ENCODE data around the gene KCNJ15. TPM values are rescaled to one million over a fixed set of nuclear protein-coding genes. Genes with fewer than 3 reads are reported as not detected.
A peak's percentile ranks its signal among the peaks of the same experiment; 100 is the strongest.

Gene KCNJ15
- total RNA-seq, 2 experiments from 2014 or later: 0.36 to 1.1 TPM

DNA sequence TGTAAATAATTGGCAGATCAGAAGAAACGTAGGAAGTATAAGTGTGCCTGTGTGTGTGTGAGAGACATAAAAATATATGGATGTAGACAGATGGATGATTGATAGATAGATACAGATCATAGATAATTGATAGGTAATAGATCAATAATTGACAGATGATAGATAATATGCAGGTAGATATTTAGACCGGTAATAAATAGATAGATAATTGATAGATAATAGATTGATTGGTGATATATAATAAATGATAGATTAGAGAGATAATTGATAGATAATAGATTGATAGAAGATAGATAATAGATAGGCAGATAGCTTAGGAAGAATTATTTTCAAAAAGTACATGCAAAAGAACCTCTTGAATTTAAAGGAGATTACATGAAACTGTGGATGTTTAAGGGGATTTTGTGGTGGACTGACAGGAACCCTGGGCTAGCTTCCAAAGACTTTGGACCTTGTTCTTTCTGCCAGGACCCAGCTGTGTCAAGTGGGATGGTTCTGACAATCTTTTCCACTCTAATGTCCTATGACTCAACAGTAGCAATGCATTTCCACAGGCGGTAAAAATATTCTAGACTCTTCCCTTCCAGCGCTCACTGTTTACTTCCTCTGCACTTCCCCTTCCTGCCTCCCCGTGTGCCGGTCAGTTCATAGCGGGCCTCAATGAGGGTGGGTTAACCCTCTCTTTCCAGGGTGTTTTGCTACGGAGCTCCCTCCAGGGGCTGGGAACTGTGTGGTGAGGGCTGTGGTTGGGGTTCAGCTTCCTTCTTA, 39.4 kb downstream of the KCNJ15 start:
- no peak overlapping the region for H3K4me3 Mint-ChIP-seq
- no peaks in the 10 kb centered on the region for H3K9me3 Mint-ChIP-seq
- H3K27me3 Mint-ChIP-seq: peaks cover 8% of the 10 kb centered on the region
- H3K27ac Mint-ChIP-seq: peak overlapping the region; percentile 30
- no peak for DNase-seq
- H3K36me3 Mint-ChIP-seq: no peaks in the 10 kb centered on the region
- H3K4me1 Mint-ChIP-seq: peaks cover 38% of the 10 kb centered on the region

- no peak for DNase-seq
- H3K9me3 Mint-ChIP-seq: no peaks in the 10 kb centered on the region
- H3K4me3 Mint-ChIP-seq: no peak overlapping the region
- H3K27me3 Mint-ChIP-seq: peaks cover 3% of the 10 kb centered on the region
- peaks cover 41% of the 10 kb centered on the region for H3K4me1 Mint-ChIP-seq
- no peaks in the 10 kb centered on the region for H3K36me3 Mint-ChIP-seq
- H3K27ac Mint-ChIP-seq: no peak overlapping the region
Observed at GRCh38 chr21:38297194-38297631, 40.4 kb downstream of the KCNJ15 start.

DNA sequence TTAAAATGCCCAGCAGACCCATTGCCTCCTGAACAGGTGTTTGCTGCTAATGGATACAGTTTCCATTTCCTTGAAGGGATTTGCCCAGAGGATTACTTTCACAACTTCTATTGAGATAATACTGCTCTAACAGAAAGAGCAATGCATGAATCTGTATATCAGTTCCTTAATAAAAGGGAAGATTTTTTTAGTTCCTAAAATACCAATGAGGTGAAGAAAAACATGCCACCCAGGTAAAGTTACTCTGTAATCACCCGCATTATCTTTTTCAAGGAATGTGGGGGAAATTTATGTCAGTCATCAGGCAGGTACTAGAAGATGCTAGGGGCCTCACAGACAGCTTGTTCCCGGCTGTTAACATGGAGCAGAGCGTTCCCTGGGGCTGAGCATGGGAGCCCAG, 41.1 kb downstream of the KCNJ15 start:
- Mint-ChIP-seq H3K27me3 (peaks cover 3% of the 10 kb centered on the region), H3K4me3 (no peak overlapping the region), H3K4me1 (peaks cover 41% of the 10 kb centered on the region), H3K27ac (no peak overlapping the region), H3K9me3 (no peaks in the 10 kb centered on the region), H3K36me3 (no peaks in the 10 kb centered on the region)
- DNase-seq: no peak

DNA sequence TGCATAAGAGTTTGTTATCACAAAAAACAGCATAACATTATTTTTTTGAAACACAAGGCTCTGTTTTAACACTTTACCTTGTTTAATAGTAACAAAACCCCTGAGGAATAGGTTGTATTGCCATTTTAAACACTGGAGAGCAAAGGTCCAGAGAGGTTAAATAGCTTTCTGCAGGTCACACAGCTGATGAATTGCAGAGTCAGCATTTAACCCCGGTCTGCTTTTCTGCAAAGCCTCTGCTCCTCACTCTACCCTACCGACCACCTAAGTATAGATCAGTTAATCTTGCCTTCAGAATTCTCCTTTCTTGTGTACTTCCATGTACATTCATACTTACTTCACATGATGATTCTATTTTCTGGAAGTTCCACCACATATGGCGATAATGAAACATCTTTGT, 42.0 kb downstream of the KCNJ15 start:
- peaks cover 3% of the 10 kb centered on the region for H3K27me3 Mint-ChIP-seq
- H3K36me3 Mint-ChIP-seq: no peaks in the 10 kb centered on the region
- DNase-seq: no peak
- peaks cover 40% of the 10 kb centered on the region for H3K4me1 Mint-ChIP-seq
- no peak overlapping the region for H3K4me3 Mint-ChIP-seq
- H3K27ac Mint-ChIP-seq: no peak overlapping the region
- H3K9me3 Mint-ChIP-seq: no peaks in the 10 kb centered on the region

DNA sequence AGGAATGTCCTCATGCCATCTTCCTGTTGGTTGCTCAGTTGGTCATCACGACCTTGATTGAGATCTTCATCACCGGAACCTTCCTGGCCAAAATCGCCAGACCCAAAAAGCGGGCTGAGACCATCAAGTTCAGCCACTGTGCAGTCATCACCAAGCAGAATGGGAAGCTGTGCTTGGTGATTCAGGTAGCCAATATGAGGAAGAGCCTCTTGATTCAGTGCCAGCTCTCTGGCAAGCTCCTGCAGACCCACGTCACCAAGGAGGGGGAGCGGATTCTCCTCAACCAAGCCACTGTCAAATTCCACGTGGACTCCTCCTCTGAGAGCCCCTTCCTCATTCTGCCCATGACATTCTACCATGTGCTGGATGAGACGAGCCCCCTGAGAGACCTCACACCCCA, 42.9 kb downstream of the KCNJ15 start:
- Mint-ChIP-seq H3K36me3 (no peaks in the 10 kb centered on the region), H3K4me1 (peaks cover 36% of the 10 kb centered on the region), H3K27me3 (peaks cover 3% of the 10 kb centered on the region), H3K27ac (peak overlapping the region; percentile 64), H3K9me3 (no peaks in the 10 kb centered on the region), H3K4me3 (no peak overlapping the region)
- no peak for DNase-seq

- Mint-ChIP-seq H3K4me1 (peaks cover 34% of the 10 kb centered on the region), H3K27me3 (peaks cover 3% of the 10 kb centered on the region), H3K27ac (peak overlapping the region; percentile 64), H3K36me3 (no peaks in the 10 kb centered on the region), H3K4me3 (no peak overlapping the region), H3K9me3 (no peaks in the 10 kb centered on the region)
- no peak for DNase-seq
Observed at GRCh38 chr21:38300141-38300578, 43.4 kb downstream of the KCNJ15 start.

DNA sequence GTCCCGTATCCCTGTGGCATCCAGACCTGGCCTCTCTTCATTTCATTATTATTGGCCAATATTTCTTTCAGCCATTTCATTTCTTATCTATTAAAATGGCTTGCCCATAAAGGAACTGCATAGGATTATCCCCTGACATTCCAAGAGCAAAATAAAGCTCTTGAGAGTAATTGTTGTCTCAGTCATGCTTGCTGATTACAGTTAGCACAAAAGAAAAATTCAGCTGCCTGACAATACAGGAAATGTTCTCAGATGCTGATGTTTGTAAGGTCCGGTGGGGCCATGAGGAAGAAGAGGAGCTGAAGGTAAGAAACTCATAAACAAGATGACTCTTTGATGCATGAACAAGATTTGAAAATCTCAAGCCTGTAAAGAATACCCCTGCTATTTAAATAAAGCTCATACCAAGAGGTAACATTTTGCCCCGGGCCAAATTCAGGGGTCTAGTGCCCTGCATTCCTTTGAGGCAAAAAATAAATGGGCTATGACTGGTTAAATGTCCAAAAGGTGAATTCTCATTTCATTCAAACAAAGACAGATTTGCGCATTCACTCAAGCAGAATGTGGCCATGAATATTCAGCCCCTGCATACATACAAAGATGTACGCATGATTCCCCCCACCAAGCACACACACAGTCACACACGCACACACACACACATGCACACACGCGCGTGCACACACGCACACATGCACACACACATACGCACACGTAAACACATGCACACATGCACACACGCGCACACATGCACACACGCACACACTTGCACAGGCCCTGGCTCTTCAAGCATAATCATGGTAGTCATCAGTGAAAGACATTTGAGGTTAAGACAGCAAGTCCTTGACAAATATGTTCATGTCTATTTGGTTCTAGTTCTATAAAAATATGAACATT, 44.8 kb downstream of the KCNJ15 start:
- H3K27me3 Mint-ChIP-seq: peaks cover 3% of the 10 kb centered on the region
- peaks cover 31% of the 10 kb centered on the region for H3K4me1 Mint-ChIP-seq
- no peak overlapping the region for H3K27ac Mint-ChIP-seq
- DNase-seq: no peak
- no peaks in the 10 kb centered on the region for H3K36me3 Mint-ChIP-seq
- H3K9me3 Mint-ChIP-seq: no peaks in the 10 kb centered on the region
- H3K4me3 Mint-ChIP-seq: no peak overlapping the region

GRCh38 chr21:38303300-38303699, 46.5 kb downstream of the KCNJ15 start:
- peaks cover 3% of the 10 kb centered on the region for H3K27me3 Mint-ChIP-seq
- DNase-seq: no peak
- H3K4me3 Mint-ChIP-seq: no peak overlapping the region
- no peaks in the 10 kb centered on the region for H3K9me3 Mint-ChIP-seq
- H3K4me1 Mint-ChIP-seq: peaks cover 27% of the 10 kb centered on the region
- no peaks in the 10 kb centered on the region for H3K36me3 Mint-ChIP-seq
- no peak overlapping the region for H3K27ac Mint-ChIP-seq

GRCh38 chr21:38306433-38307141, 49.8 kb downstream of the KCNJ15 start:
- H3K4me1 Mint-ChIP-seq: peaks cover 7% of the 10 kb centered on the region
- no peak for DNase-seq
- H3K36me3 Mint-ChIP-seq: no peaks in the 10 kb centered on the region
- peak overlapping the region; percentile 38 for H3K27ac Mint-ChIP-seq
- H3K9me3 Mint-ChIP-seq: no peaks in the 10 kb centered on the region
- no peak overlapping the region for H3K4me3 Mint-ChIP-seq
- H3K27me3 Mint-ChIP-seq: no peaks in the 10 kb centered on the region

GRCh38 chr21:38307771-38308531, 51.2 kb downstream of the KCNJ15 start:
- Mint-ChIP-seq H3K9me3 (no peaks in the 10 kb centered on the region), H3K36me3 (no peaks in the 10 kb centered on the region), H3K4me3 (no peak overlapping the region), H3K27me3 (no peaks in the 10 kb centered on the region), H3K4me1 (peaks cover 7% of the 10 kb centered on the region), H3K27ac (no peak overlapping the region)
- DNase-seq: no peak

- Mint-ChIP-seq H3K27ac (no peak overlapping the region), H3K4me3 (no peak overlapping the region), H3K9me3 (no peaks in the 10 kb centered on the region), H3K4me1 (peaks cover 7% of the 10 kb centered on the region), H3K27me3 (peaks cover 1% of the 10 kb centered on the region), H3K36me3 (no peaks in the 10 kb centered on the region)
- DNase-seq: no peak
Observed at GRCh38 chr21:38308532-38309119, 51.8 kb downstream of the KCNJ15 start.

GRCh38 chr21:38310646-38311485, 54.1 kb downstream of the KCNJ15 start:
- Mint-ChIP-seq H3K27me3 (peaks cover 12% of the 10 kb centered on the region), H3K9me3 (no peaks in the 10 kb centered on the region), H3K4me1 (peaks cover 5% of the 10 kb centered on the region), H3K36me3 (no peaks in the 10 kb centered on the region), H3K27ac (no peak overlapping the region), H3K4me3 (no peak overlapping the region)
- no peak for DNase-seq

DNA sequence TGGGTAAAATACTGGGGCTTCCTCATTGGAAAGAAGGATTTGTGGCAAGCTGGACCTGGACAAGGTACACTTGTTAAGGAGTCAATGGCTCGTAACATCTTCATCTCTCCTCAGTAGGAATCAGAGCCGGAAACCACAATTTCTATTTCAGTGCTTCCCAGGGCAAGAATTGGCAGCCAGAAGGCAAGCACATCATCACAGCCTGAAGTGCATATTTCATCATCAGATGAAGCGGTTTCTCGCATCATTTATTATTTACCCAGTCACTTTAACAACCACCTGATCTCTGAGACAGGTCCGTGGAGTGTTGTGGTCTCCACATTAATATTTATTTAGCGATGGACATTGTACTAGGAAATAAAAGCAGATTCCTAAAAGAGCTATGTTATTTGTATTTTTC, 55.0 kb downstream of the KCNJ15 start:
- H3K4me1 Mint-ChIP-seq: no peaks in the 10 kb centered on the region
- H3K9me3 Mint-ChIP-seq: no peaks in the 10 kb centered on the region
- H3K36me3 Mint-ChIP-seq: no peaks in the 10 kb centered on the region
- no peak for DNase-seq
- H3K27me3 Mint-ChIP-seq: peaks cover 12% of the 10 kb centered on the region
- no peak overlapping the region for H3K27ac Mint-ChIP-seq
- no peak overlapping the region for H3K4me3 Mint-ChIP-seq

All from activated naive CD8-positive, alpha-beta T cell treated with anti-CD3 and anti-CD28 coated beads for 36 hours (primary cell).